Measurements from ENCODE around the gene PREX1. TPM values are rescaled to one million over a fixed set of nuclear protein-coding genes. Genes with fewer than 3 reads are reported as not detected.

The PREX1 gene
- total RNA-seq, 1 experiment from 2014 or later, result 32.6 TPM

DNA sequence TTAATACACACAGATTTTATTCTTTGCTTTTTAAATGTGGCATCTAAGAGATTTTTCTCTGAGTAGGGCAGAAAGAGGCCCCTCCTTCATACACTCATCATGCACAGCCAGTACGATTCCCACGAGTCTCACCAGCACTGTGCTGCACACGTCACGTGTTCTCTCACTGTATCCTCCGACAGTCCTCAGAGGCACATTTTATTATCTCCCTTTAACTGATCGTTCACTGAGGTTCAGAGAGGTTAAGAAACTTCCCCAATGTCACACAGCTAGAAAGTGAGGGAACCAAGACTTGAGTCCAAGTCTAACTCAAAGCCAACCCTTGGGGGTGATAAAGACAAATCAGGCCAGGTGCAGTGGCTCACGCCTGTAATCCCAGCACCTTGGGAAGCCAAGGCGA, 142.5 kb downstream of the PREX1 start:
- no peak for DNase-seq (ENCODE audit: low read depth)

DNA sequence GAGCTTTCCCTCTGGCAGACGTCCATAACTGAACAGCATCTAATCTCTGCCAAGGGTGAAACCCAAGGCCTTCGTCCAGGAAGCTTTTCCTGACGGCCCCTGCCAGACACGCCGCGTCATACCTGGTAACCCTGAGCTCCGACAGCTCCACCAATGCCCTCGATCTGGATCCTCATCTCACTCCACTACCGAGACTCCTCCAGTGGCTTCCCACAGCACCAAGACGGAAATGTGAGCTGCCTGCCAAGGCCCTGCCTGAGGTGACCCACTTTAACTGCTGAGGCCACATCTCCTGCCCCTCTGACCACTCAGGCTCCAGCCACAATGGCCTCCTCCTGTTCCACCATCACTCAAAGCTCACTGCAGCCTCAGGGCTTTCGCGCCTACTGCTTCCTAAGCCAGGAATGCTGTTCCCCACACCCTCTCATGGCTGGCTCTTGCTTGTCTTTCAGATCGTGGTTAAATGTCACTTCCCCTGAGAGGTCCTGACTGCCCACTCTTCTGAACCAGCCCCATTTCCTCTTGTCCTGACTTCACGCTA, 143.2 kb downstream of the PREX1 start:
- peak; percentile 25 for DNase-seq (ENCODE audit: low read depth)

DNA sequence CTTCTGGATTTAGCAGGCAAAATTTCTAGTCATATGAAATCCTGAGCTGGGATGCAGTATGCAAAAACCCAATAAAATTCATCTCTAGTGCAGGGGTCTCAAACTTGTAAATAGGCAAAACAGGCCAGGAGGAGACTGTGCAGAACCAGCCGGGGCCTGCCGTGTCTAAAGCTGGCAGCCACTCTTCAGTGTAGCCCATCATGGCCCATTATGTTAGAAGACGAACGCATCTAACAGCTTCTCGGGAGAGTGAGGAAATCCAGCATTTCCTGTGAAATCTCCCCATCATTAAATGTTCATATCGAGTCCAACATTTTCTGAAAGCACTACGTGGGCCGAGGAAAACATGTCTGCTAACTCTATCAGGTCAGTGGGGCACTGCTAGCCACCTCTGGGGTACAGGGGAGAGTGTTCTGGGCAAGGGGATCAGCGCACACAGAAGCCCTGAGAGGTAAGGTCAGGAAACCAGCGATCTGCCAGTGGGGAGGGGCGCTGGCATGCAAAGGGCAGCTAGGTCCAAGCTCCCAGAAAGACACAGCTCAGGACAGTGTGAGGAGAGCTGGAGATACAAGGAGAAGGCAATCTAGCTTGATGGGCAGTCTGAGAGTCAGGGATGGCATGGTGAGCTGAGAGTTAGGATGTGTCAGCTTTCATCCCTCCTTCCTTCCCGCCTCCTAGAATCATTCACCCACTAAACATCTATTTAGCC, 144.2 kb downstream of the PREX1 start:
- DNase-seq (ENCODE audit: low read depth), result no peak

DNA sequence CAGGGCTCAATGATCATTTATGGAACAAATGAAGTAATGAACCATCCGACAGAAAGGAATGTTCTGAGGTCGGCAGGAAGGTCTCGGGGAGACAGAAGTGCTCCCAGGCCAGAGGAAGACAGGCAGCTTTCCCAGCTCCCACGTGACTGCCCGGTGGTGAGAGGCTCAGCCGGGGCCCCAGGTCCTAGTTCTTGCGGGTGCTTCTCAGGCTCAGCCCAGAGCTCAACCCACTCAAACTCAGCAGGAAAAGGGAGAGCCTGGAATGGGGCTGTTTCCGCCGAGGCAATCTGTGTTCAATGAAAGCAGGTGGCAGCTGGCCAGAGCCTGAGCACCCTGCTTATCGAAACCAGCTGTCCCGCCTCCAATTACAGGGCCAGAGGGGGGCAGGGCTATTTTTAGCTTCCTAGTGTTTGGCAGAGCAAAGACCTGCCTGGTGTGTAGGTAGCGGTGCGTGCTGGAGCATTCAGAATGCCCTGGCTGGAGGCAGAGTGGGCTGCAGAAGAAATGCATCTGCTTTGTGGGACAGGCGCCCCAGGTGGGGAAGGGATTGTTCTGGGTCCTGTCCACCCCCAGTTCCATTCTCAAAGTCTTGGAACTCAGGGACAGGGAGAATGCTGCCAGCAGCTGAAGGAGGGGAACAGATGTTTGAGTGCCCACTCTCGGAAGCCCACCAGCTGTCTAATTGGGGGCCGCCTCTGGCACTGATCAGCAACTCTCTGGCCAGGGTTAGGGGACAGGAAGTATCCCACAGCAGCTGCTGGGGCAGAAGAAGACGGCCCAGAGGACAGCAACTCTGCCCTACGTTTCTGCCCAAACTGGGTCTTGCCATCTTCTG, 145.1 kb downstream of the PREX1 start:
- no peak for DNase-seq (ENCODE audit: low read depth)

DNA sequence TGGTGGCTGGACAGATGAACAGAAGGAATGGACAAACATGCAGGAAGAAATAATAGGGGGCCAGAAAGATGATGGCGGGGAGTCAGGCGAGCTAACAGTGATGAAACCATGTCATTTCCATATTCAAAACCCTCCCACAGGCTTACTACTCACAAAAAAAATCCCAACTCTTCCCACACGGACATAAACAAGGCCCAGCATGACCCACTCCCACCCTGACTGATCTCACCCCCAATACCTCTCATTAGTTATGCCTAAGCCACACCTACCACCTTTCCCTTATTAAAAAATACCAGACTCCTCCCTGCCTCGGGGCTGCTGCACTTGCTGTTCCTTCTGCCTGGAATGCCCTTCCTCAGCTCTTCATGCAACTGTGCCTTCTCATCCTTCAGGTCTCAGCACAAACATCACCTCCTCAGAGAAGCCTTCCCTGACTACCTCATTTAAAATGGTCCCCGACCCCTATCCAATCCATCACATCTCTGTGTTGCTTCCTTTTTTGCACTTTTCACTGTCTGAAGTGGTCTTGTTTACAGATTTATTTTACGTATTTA, 145.8 kb downstream of the PREX1 start:
- DNase-seq (ENCODE audit: low read depth), result no peak

DNA sequence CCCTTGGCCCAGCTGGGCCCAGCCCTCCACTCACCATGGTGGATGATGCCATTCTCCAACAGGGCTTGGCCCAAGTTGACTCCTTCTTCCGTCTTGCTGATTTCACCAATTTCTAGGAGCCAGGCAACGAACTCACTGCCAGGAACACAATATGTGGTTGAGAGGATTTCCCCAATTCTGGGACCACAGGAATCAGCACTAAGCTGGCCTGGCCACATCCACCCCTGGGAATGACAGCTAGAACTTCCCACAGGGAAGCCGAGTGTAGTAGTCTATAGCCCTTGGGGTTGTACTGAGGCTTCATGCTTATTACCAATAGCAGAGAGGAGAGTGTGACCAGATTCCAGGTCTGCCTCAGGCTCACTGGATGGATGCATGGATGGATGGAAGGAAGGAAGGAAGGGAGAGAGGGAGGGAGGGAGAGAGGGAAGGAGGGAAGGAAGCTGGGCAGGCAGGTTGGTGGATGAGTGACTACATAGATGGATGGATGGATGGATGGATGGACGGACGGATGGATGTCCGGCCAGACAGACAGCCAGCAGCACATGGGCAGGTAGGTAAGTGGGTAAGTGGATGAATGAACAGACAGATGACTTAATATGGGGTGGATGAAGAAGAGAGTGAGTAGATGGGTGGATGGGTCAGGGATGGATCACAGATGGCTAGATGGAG, 146.5 kb downstream of the PREX1 start:
- no peak for DNase-seq (ENCODE audit: low read depth)

DNA sequence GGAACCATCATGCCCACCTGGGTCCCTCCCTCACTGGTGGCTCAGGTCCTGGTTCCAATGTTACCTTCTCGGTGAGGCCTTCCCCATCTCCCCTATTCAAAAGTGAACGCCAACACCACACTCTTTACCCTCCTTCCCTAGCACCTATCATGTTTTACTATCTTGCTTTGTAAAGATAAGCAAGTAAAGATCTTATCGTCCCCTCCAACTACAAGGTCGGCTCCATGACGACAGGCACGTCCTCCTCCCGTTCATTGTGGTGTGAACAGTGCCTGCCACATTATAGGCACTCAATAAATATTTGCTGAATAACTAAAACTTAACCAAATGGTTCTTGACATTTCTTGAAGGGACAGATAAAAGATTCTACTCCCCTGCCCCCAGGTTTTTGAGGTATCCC, 147.1 kb downstream of the PREX1 start:
- DNase-seq (ENCODE audit: low read depth), result no peak

DNA sequence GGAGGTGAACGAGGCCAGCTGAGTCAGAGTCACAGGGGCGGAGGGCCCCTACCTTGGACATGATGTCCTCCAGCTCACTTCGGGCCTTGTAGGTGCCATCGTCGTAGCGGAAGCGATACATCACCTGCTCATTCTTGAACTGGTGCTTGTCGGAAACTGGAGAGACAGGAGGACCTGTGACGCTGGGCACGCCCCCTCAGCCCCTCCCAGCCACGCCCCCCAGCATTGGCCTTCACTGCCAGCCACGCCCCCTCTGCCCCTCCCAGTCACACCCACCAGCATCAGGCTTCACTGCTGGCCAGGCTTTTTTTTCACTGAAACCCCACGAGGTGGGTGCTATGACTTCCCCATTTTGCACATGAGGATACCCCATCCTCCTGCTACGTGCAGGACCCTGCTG, 148.2 kb downstream of the PREX1 start:
- no peak for DNase-seq (ENCODE audit: low read depth)

DNA sequence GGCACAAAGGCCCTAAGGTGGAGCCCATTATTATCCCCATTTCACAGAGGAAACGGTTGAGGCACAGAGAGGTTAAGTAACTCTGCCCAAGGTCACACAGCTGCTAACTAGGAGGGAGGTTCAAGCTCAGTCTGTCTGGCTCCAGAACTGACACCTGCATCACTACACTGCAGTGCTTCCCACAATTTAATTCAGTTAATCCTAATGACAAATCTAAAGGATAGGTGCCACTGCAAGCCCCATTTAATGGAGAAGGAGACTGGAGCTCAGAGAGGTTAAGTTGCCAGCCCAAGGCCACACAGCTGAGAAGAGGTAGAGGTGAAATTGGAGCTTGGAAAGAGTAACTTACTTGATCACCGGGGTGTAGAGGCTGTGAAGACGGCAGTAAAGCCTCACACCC, 148.8 kb downstream of the PREX1 start:
- no peak for DNase-seq (ENCODE audit: low read depth)

DNA sequence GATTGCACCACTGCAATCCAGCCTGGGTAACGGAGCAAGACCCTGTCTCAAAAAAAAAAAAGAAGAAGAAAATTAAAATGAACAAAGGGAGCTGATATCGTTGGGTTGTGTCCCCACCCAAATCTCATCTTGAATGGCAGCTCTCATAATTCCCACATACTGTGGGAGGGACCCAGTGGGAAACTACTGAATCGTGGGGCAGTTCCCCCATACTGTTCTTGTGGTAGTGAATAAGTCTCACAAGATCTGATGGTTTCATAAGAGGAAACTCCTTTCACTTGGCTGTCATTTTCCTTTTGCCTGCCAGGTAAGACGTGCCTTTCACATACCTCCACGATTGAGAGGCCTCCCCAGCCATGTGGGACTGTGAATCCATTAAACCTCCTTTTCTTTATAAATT, 149.4 kb downstream of the PREX1 start:
- DNase-seq (ENCODE audit: low read depth), result no peak

DNA sequence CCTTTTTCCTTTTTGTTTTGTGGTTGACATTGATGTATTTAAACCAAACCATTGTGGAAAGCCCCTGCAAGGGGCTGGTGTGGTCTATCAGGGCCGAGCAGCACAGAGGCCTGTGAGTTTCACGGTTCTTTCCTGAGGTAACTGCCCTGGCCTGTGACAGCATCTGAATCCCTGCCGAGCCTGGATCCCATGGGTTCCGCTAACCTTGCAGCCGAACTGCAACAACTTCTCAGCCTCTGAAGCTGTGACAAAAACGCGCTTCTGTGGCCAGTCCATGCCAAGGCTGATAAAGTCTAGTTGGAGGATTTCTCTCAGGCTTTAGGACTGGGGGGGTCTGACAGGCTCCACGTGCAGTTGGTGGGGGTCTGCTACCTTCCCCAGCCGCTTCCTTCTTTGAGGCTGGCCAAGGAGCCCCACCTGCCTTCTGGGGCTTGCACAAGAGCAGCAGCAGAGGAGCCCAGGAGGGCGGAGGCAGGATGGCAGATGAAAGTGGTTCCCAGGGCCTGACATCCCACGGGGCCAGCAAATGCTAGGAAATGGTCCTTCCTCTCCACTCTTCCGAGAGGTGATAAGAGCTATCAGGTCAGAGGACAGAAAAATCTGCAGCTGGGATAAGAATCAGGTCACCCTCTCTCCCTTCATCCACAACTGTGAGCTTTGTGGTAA, 150.9 kb downstream of the PREX1 start:
- DNase-seq (ENCODE audit: low read depth), result no peak

DNA sequence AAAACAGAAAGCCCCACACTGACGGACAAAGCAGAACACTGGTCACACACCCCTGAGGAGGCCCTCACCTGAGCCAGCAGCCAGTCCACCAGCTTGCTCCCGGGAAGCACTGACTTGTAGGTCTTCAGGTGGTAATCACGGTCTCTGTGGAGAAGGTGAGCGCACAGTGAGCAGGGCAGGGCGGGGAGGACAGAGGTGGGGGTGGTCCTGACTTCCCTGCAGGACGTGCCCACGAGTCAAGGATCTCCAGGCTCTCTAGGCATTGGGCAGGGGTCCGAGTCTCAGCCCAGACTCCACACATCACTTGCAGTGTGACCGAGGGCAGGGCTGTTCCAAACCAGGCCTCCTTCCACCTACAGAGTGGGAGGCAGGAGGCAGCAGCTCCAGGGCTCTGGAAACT, 151.7 kb downstream of the PREX1 start:
- no peak for DNase-seq (ENCODE audit: low read depth)

DNA sequence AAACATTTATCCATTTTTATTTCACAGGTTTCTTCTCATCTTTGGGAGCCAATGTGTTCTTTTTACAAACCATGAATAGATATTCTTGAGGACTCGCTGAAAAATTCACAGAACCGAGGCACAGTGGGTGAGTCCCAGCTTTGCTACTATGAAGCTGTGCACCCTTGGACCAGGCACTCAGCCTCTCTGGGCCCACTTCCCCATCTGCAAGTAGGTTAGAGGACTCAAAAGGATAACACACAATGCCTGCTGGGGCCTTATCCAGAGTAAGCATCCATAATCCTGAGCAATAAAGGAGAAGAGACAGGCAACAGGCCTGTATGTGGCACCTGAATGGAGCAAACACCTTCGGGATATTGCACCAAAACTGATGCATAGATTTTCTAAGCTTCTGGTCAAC, 153.3 kb downstream of the PREX1 start:
- DNase-seq (ENCODE audit: low read depth), result no peak

DNA sequence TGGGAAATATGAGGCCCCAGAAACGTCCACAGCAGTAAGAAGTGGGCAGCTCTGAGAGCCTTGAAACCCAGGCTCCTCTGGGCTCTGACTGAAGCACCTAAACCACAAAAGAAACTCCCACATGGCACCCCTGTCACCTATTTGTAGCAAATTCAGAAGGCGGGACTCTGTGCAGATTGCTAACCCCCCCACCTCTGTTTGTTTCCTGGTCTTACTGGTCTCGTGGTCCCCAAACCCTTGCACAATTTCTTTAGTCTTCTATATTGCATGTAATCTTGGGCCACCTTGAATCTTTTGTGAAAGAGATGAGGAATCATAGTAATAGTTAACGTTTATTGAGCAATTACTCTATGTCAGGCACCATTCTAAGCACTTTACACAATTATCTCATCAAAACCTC, 154.3 kb downstream of the PREX1 start:
- DNase-seq (ENCODE audit: low read depth), result no peak

DNA sequence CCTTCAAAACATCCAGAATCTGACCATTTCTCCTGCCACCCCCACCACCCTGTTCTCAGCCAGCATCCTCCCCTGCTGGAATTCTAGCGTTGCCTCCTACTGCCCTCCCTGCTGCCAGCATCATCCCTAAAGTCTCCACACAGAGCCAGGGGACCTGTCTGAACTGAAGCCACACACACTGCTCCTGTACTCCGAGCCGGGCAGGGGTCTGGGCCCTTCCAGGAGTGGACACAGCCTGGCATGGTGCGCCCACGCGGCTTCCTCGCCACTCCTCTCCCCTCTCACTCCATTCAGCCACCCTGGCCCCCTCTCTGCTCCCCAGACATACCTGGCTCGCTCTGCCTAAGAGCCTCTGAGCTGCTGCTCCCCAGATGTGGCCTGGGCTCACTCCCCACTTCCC, 155.5 kb downstream of the PREX1 start:
- no peak for DNase-seq (ENCODE audit: low read depth)

DNA sequence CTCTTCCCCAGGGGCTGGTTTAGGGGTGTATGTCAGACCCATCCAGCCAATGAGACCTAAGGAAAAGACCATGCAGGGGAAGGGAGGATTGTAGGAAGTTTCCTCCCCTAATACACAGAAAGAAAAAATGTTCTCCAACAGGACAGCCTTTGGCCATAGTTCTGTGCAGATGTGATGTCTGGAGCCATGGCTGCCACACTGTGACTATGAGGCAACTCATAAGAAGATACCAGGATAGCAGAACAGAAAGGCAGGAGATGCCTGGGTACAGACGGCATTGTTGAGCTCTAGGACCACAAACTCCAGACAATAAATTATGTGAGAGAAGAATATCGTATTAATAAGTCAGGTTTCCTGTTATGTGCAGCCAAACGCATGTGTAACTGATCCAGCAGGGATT, 156.7 kb downstream of the PREX1 start:
- DNase-seq (ENCODE audit: low read depth), result no peak

DNA sequence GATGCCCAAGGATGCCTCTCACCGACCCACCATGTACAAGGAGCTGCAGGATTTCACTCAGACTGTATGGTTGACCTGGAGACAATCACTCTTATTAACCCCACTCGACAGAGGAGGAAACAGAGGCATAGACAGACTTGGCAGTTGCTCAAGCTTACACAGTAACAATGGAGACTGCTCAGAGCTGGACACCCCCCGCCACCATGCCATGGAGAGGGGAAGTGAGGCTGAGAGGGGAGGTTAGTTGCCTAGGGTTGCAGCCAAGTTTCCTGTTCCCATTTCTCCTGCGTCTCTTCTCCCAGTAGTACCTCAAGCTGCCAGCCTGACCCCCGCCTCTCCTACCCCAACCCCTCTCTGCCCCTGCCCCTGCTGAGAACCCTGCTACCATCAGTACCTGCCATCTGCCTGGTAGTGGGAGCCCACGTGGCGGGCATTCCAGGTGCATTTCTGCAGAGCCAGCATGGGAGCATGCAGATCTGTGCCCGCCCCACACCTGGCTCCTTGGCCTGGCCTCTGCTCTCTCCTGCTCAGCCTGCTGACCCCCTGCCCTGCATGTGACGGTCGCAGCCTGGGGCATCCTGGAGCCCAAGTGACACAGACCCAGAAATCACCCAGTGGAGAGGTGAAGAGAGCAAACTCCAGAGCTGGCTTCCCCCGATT, 157.7 kb downstream of the PREX1 start:
- no peak for DNase-seq (ENCODE audit: low read depth)

DNA sequence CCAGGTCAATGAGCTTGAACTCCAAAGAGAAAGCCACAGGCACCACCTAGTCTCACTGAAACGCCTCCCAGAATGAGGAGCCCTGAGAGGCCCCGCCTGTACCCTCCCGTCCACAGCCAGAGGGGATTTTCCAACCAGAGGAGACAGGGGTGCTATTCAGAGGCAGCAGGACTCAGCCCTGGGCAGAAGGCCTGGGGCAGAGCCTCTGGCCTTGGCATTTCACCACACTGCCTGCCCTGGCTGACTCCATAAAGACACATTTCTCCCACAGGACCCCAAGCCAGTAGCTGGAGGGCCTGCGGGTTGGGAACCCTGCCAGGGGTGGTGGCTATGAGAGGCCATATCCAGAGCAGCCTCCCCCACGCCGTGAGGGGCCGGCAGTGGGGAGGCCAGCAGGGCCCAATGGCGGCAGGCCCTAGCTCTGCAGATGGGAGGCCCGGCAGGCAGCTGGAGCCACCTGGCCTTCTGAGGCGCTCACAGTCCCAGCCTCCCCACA, 159.3 kb downstream of the PREX1 start:
- DNase-seq (ENCODE audit: low read depth), result no peak

DNA sequence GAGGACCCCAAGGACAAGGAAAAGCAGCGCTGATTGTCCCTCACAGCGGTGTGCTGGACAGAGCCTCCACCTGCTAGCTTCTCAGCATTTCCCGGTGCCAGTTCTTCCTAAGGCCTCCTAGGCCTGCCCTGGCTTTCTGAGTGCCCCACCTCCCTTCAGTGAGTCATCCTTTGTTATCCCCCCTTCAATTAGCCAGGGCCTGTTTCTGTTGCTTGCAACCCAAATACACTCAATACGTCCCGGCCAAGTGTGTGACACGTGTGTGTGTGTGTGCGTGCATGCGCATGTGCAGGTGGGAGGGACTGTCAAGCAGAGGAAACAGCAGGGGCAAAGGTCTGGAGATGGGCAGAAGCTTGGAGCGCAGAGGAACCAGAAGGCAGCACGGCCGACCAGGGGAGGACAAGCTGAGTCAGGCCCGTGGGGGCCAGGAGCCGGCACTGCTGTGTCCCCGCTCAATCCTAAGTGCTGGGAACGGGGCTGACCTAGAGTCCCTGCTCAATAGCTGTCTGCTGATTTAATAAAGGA, 159.8 kb downstream of the PREX1 start:
- DNase-seq (ENCODE audit: low read depth), result no peak

DNA sequence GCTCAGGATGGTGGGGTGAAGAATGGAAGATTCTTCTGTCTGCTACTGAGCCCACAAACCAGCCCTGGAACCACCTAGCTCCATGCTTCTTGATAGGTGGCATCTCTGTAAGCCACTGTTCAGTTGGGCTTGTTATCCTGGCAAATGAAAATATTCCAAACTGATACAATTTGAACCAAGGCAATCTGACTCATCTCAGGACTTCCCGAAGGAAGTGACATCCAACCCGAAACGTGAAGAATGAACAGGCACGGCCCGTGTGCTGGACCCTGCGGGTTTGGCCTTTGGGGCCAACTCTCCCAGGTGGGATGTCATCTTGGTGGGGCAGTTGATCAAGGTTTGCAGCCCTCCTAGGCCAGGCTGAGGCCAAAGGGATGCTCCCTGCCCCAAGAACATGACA, 160.3 kb downstream of the PREX1 start:
- no peak for DNase-seq (ENCODE audit: low read depth)
